NT2/D1 (cell line): ENCODE data around the gene ATN1.
"Not testable (repeated sequence)": the region's sequence is repeated elsewhere in the genome, so short reads cannot be mapped to it uniquely, and the experiment has no call there.

Source experiments
- DNase-seq: peaks from one replicate; pipeline ENCODE4 v3.0.0-alpha.2; 2011; ENCODE audit warnings: low read depth, low spot score
- H3K27me3 ChIP-seq: 2 replicates; pipeline ENCODE4 v1.6.0; 2011; ENCODE audit warnings: mild to moderate bottlenecking; ENCODE audit not compliant: insufficient read length, insufficient read depth
- H3K36me3 ChIP-seq: 2 replicates; pipeline ENCODE4 v1.6.1; 2011; ENCODE audit warnings: mild to moderate bottlenecking, low read length, mixed read lengths; ENCODE audit not compliant: insufficient read depth, insufficient read length
- H3K4me1 ChIP-seq: 2 replicates; pipeline ENCODE4 v1.5.1; 2011; ENCODE audit not compliant: insufficient read depth, insufficient read length
- H3K4me3 ChIP-seq: 2 replicates; pipeline ENCODE4 v1.5.1; 2011; ENCODE audit warnings: low read depth; ENCODE audit not compliant: insufficient read length
- H3K9ac ChIP-seq: 2 replicates; pipeline ENCODE4 v1.6.0; 2011; ENCODE audit warnings: low read depth; ENCODE audit not compliant: insufficient read length
- H3K9me3 ChIP-seq: 2 replicates; pipeline ENCODE4 v1.5.1; 2011; ENCODE audit warnings: mild to moderate bottlenecking, low read length; ENCODE audit not compliant: insufficient read depth
- SUZ12 ChIP-seq: IDR thresholded peaks from 2 replicates; pipeline ENCODE4 v1.6.1; 2011; ENCODE audit not compliant: insufficient read length, insufficient read depth; ENCODE audit errors: extremely low read depth
- YY1 ChIP-seq: IDR thresholded peaks from 2 replicates; pipeline ENCODE4 v1.6.1; 2011; ENCODE audit not compliant: insufficient read length, insufficient read depth
- ZNF274 ChIP-seq: IDR thresholded peaks from 2 replicates; pipeline ENCODE4 v1.6.1; 2011; ENCODE audit warnings: mild to moderate bottlenecking, low read depth, low read length

The ATN1 gene

GRCh38 chr12:6887460-6887859 lies 40.3 kb upstream of the ATN1 start:
- peak overlapping the region; percentile 46 for H3K9ac ChIP-seq
- DNase-seq, result no peak
- H3K27me3 ChIP-seq, result no peaks in the 10 kb centered on the region
- no peaks in the 10 kb centered on the region for H3K9me3 ChIP-seq
- H3K4me1 ChIP-seq, result peaks cover 25% of the 10 kb centered on the region
- TF ChIP-seq YY1, result no peak
- TF ChIP-seq ZNF274, result no peak
- TF ChIP-seq SUZ12, result no peak
- no peak overlapping the region for H3K4me3 ChIP-seq
- peaks cover 17% of the 10 kb centered on the region for H3K36me3 ChIP-seq

DNA sequence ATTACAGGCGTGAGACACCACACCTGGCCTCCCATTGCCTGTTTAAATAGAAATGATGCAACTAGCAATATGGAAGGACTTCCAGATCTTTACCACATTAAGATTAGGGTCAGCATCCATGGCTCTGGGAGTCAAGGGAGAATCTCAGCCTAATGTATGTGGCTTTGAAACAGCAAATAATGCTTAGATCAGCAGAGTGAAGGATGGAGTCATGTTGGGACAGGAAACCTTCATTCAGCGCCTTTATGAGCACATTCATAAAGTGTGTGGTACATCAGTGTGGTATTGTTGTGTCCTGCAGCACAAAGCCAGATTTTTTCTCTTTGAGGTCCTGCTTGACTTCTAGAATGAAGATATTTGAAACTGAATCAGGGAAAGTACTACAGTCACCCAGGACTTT lies 39.4 kb upstream of the ATN1 start:
- H3K4me1 ChIP-seq, result peaks cover 25% of the 10 kb centered on the region
- H3K9ac ChIP-seq, result no peak overlapping the region
- H3K27me3 ChIP-seq, result no peaks in the 10 kb centered on the region
- DNase-seq, result no peak
- TF ChIP-seq SUZ12 (no peak), ZNF274 (no peak), YY1 (no peak)
- H3K9me3 ChIP-seq, result no peaks in the 10 kb centered on the region
- no peak overlapping the region for H3K4me3 ChIP-seq
- peaks cover 15% of the 10 kb centered on the region for H3K36me3 ChIP-seq

DNA sequence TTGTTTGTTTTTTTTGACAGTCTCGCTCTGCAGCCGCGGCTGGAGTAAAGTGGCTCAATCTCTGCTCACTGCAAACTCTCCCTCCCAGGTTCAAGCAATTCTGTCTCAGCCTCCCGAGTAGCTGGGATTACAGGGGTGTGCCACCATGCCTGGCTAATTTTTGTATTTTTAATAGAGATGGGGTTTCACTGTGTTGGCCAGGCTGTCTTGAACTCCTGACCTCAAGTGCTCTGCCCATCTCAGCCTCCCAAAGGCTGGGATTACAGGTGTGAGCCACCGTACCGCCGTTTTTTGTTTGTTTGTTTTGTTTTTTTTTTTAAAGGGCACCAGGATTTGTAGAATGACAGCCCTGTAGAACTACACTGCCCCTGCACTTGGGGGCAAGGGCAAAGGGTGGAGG lies 39.0 kb upstream of the ATN1 start:
- H3K36me3 ChIP-seq, result peaks cover 12% of the 10 kb centered on the region
- H3K4me1 ChIP-seq, result peaks cover 23% of the 10 kb centered on the region
- H3K4me3 ChIP-seq, H3K9ac ChIP-seq, DNase-seq, H3K9me3 ChIP-seq, H3K27me3 ChIP-seq: not testable (repeated sequence)

- H3K4me1 ChIP-seq, result peaks cover 13% of the 10 kb centered on the region
Observed at GRCh38 chr12:6889775-6890573, 37.8 kb upstream of the ATN1 start.

DNA sequence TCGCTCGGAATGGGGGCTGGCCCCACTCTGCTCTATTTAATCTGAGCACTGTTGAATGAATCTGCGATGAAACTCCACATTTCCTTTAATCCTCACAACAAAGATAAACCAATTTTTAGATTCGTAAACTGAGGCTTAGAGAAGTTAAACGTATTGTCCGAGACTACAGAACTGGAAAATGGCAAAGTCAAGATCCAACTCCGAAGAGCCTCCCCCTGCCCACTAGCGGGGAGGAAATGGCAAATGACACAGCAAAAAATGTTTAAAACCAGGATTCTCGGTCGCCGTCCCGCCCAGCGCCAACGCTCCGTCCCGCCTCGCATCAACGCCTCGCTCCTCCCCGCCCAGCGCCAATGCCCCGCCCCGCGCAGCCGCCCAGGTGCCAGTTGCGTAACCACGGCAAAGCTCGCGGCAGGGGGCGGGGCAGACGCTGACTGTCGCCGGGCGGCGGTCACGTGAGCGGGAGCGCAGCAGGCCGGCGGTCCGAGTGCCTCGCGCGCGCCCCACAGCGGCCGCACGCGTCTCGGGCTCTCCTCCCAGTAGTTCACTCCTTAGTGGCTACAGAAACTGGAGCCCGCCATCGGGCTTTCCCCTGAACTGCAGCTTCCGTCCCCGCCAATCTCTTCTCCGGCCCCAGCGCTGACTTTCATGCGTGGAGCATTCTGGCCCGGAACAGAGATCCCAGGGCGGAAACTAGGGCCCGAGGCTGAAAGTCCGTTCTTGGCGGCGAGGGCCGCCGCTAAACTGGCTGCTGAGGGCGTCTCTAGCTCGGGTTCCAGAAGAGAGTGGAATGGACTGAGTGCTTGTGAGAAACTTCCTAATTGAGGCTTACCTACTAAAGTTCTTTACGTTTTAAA lies 36.7 kb upstream of the ATN1 start:
- TF ChIP-seq ZNF274, result no peak
- TF ChIP-seq SUZ12, result no peak
- TF ChIP-seq YY1, result no peak

More at GRCh38 chr12:6889775-6890573, 37.8 kb upstream of the ATN1 start:
- H3K36me3 ChIP-seq, H3K9me3 ChIP-seq, H3K4me3 ChIP-seq, DNase-seq, H3K27me3 ChIP-seq: not testable (repeated sequence)
- peak overlapping the region; percentile 90 for H3K9ac ChIP-seq

GRCh38 chr12:6891646-6892001 lies 36.1 kb upstream of the ATN1 start:
- Histone ChIP-seq H3K4me3 (peak overlapping the region; percentile 65), H3K9me3 (no peaks in the 10 kb centered on the region), H3K9ac (peak overlapping the region; percentile 88), H3K27me3 (no peaks in the 10 kb centered on the region), H3K36me3 (no peaks in the 10 kb centered on the region), H3K4me1 (peaks cover 13% of the 10 kb centered on the region)
- no peak for DNase-seq
- TF ChIP-seq ZNF274, result no peak
- no peak for TF ChIP-seq YY1
- TF ChIP-seq SUZ12, result no peak

More for the DNA sequence above, 36.7 kb upstream of the ATN1 start:
- Histone ChIP-seq H3K36me3 (no peaks in the 10 kb centered on the region), H3K27me3 (no peaks in the 10 kb centered on the region), H3K9me3 (no peaks in the 10 kb centered on the region), H3K4me3 (peak overlapping the region; percentile 65), H3K4me1 (peaks cover 13% of the 10 kb centered on the region), H3K9ac (peak overlapping the region; percentile 90)
- peak; percentile 100 for DNase-seq

- not testable (repeated sequence) for H3K9me3 ChIP-seq, H3K36me3 ChIP-seq, H3K4me3 ChIP-seq, H3K27me3 ChIP-seq, H3K9ac ChIP-seq, DNase-seq
- H3K4me1 ChIP-seq, result peaks cover 10% of the 10 kb centered on the region
Observed at GRCh38 chr12:6892683-6893082, 35.1 kb upstream of the ATN1 start.
